IPS DF 6.9 (cell line): ENCODE data around the gene ELL.

Source experiments
- DNase-seq: peaks from one replicate; pipeline ENCODE4 v3.0.0-alpha.2; 2013; ENCODE audit warnings: low read depth, low spot score
- H3K27ac ChIP-seq: one replicate; pipeline ENCODE4 v1.5.1; 2013; ENCODE audit warnings: low read length, control low read depth
- H3K27me3 ChIP-seq: 2 replicates; pipeline ENCODE4 v1.6.1; 2013; ENCODE audit warnings: mild to moderate bottlenecking, low read length; ENCODE audit not compliant: control insufficient read depth, insufficient read depth
- H3K36me3 ChIP-seq: 2 replicates; pipeline ENCODE4 v1.6.1; 2013; ENCODE audit warnings: low read length; ENCODE audit not compliant: control insufficient read depth, insufficient read depth
- H3K4me1 ChIP-seq: 2 replicates; pipeline ENCODE4 v1.6.1; 2013; ENCODE audit warnings: low read length; ENCODE audit not compliant: control insufficient read depth, insufficient read depth
- H3K4me3 ChIP-seq: 2 replicates; pipeline ENCODE4 v1.5.1; 2013; ENCODE audit warnings: mild to moderate bottlenecking, low read length
- H3K9me3 ChIP-seq: 2 replicates; pipeline ENCODE4 v1.6.1; 2013; ENCODE audit warnings: low read length, inconsistent platforms; ENCODE audit not compliant: control insufficient read depth, insufficient read depth
- WGBS: extraction: QIAGEN DNeasy Blood & Tissue Kit; methylation state at CpG from one replicate; pipeline ENCODE4 v1.1.7; 2013; ENCODE audit warnings: mixed read lengths, missing lambda C conversion rate; ENCODE audit not compliant: insufficient read length, insufficient coverage; 5-methylcytosine and 5-hydroxymethylcytosine counted together

ELL gene

DNA sequence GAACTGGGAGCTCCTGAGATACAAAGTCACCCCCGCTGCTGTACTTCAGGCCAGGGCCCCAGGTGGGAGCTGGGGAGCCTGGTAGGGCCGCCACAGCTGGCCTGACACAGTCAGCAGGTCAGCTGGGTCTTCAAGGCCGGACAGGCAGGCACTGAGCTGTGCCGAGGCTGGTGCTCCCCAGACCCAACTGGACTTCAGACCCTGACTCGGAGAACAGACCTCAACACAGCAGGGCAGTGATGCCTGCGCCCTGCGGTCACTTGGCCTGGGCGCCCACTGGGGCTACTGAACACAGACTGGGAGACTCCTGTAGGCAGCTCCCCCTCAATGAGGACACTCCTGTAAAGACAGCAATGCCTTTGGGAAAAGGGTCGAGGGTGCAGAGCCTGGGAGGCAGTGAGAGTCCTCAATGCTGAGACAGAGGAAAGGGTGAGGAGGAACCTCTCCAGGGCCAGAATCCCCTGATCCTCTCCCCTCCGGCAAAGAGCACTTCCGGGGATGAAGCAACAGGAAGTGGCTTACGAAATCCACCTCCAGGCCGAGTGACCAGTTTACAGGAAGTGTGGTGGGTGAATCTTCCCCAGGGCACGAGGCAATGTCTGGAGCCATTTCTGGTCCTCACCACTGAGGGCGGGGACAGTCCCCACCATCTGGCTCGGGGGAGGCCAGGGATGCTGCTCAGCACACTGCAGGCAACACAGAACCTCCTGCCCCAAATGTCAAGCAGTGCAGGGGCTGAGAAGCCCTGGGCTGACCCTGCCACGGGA, 43.1 kb downstream of the ELL start:
- Histone ChIP-seq H3K27me3 (no peaks in the 10 kb centered on the region), H3K4me3 (no peak overlapping the region), H3K4me1 (no peaks in the 10 kb centered on the region), H3K36me3 (no peaks in the 10 kb centered on the region), H3K9me3 (no peaks in the 10 kb centered on the region), H3K27ac (no peak overlapping the region)
- no CpG with 5 or more reads among the region's 17 CpGs for WGBS
- DNase-seq: no peak

DNA sequence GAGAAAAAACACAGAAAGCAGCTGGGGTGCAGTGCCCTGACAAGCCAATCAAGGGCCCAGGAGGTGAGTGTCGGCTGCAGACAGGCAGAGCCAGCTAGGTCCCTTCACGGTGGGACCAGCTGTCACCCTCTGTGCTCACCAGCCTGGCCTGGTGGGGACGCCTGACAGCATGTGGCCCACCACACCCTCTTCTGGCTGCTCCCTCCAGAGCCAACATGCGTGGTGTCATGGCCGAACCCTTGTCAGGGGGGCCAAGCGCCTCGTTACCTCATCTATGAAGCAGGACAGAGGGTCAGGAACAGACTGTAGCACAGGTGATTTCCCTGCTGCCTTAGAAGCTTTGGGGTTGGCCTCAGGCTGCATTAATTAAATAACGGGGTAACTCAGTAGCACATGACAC, 43.9 kb downstream of the ELL start:
- no peak for DNase-seq
- WGBS: no CpG with 5 or more reads among the region's 8 CpGs
- H3K4me3 ChIP-seq: no peak overlapping the region
- no peaks in the 10 kb centered on the region for H3K4me1 ChIP-seq
- H3K27ac ChIP-seq: no peak overlapping the region
- no peaks in the 10 kb centered on the region for H3K9me3 ChIP-seq
- H3K27me3 ChIP-seq: no peaks in the 10 kb centered on the region
- no peaks in the 10 kb centered on the region for H3K36me3 ChIP-seq

DNA sequence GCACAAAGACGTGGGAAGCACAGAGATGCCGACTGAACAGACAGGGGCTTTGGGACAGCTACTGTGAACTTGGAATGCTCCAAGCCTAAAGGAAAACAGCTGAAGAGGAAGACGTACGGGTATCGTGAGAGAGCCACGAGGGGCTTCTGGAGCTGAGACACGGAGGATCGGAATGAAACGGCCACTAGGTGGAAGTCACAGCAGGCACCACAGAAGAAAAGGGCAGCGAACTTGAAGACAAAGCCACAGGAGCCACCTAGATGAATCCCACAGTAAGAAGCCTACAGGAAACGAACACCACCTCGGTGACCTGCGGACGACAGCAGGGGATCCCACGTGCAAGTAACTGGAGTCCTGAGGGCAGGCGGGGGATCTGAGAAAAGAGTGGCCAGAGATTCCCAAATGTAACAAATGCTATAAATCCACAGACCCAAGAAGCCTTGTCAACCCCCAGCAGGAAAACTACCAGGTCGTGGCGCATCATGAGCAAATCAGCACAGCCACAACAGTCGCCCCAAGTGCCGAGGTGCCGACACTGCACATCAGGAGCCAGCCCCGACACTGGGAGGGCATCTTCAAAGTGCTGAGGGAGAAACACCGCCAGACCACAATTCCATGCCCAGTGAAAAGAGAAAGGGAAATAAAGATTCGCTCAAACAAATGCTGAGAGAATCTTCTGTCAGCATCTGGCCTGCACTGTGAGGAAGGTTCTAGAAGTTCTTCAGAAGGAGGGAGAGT, 44.7 kb downstream of the ELL start:
- Histone ChIP-seq H3K27ac (no peak overlapping the region), H3K4me3 (no peak overlapping the region), H3K9me3 (no peaks in the 10 kb centered on the region), H3K27me3 (no peaks in the 10 kb centered on the region), H3K4me1 (no peaks in the 10 kb centered on the region), H3K36me3 (no peaks in the 10 kb centered on the region)
- no CpG with 5 or more reads among the region's 24 CpGs for WGBS
- DNase-seq: no peak

DNA sequence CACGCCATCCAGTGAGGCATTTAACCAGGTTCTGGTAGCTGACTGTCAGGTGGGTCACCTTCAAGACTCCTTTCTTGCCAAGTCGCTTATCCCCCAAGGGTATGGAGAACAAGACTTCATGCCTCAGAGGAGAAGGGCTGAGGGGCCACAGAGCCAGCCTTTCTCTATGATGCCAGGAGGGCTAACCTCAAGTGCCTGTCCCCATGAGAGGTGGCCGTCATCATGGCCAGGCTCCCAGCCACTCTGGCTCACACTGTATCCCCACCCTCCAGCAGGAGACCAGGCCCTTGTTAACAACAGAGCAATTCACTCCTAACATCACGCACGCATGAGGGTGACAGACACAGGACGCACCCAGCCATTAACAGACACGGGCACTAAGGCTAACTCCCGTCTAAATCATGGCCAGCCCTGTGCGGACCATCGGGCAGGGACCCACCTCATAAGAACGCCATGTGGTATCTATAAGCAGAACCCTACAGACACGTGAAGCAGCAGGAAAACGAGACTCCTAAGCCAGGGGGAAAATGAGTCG, 45.3 kb downstream of the ELL start:
- no peaks in the 10 kb centered on the region for H3K27me3 ChIP-seq
- no peak overlapping the region for H3K27ac ChIP-seq
- H3K36me3 ChIP-seq: no peaks in the 10 kb centered on the region
- no peak overlapping the region for H3K4me3 ChIP-seq
- H3K4me1 ChIP-seq: no peaks in the 10 kb centered on the region
- no CpG with 5 or more reads among the region's 14 CpGs for WGBS
- no peak for DNase-seq
- no peaks in the 10 kb centered on the region for H3K9me3 ChIP-seq

DNA sequence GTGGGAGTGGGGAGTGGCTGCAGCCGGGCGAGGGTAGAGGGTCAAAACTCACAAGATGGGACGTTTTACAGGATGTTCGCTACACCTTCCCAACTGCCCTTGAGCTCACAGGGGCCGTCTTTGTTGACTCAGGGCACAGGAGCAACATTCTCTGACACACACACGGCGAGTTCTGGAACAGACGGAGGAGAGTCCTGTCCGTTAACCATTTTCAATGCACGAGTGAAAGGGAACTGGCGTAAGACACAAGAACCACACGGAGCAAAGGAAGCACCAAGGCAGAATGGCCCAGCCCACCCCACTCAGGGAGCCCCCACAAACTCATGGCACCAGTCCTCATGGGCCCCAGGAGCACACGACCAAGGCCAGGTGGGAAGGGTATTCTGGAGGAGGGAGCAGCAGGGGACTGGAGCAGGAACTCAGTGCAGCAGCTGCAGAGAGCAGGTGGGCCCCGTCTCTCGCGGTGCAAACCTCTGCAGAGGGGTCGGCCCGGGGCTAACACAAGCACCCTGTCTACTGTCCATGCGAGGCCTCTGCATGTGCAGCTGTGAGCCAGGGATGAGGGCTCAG, 46.0 kb downstream of the ELL start:
- H3K27ac ChIP-seq: no peak overlapping the region
- H3K27me3 ChIP-seq: no peaks in the 10 kb centered on the region
- WGBS: no CpG with 5 or more reads among the region's 19 CpGs
- H3K36me3 ChIP-seq: no peaks in the 10 kb centered on the region
- H3K4me3 ChIP-seq: no peak overlapping the region
- DNase-seq: no peak
- no peaks in the 10 kb centered on the region for H3K9me3 ChIP-seq
- H3K4me1 ChIP-seq: no peaks in the 10 kb centered on the region

DNA sequence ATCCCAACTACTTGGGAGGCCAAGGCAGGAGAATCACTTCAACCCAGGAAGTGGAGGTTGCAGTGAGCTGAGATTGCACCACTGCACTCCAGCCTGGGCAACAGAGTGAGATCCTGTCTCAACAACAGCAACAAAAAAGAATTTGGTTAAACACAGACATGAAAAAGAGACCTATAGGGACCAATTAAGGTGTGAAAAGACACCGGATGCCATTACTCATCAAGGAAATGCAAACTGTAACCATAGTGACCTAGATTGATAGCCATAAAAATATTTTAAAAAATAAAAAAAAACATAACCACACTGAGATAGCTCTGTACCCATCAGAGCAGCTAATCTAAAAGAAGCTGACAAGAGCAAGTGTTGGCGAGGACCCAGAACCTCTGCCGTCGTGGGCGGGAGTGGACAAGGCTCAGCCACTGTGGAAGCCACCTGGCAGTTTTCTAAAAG, 46.8 kb downstream of the ELL start:
- WGBS: no CpG with 5 or more reads among the region's 5 CpGs
- no peak overlapping the region for H3K27ac ChIP-seq
- peaks cover 1% of the 10 kb centered on the region; the same call in 1 of the 2 replicates for H3K4me1 ChIP-seq

GRCh38 chr19:18474366-18474887, 47.4 kb downstream of the ELL start:
- H3K27me3 ChIP-seq: no peaks in the 10 kb centered on the region
- H3K9me3 ChIP-seq: no peaks in the 10 kb centered on the region
- WGBS: no CpG with 5 or more reads among the region's 13 CpGs
- no peak for DNase-seq
- no peak overlapping the region for H3K4me3 ChIP-seq
- H3K4me1 ChIP-seq: peaks cover 3% of the 10 kb centered on the region
- H3K27ac ChIP-seq: no peak overlapping the region
- no peaks in the 10 kb centered on the region for H3K36me3 ChIP-seq

More for the DNA sequence above, 46.8 kb downstream of the ELL start:
- no peak for DNase-seq
- no peaks in the 10 kb centered on the region for H3K9me3 ChIP-seq
- no peaks in the 10 kb centered on the region for H3K36me3 ChIP-seq
- no peaks in the 10 kb centered on the region for H3K27me3 ChIP-seq
- no peak overlapping the region for H3K4me3 ChIP-seq

DNA sequence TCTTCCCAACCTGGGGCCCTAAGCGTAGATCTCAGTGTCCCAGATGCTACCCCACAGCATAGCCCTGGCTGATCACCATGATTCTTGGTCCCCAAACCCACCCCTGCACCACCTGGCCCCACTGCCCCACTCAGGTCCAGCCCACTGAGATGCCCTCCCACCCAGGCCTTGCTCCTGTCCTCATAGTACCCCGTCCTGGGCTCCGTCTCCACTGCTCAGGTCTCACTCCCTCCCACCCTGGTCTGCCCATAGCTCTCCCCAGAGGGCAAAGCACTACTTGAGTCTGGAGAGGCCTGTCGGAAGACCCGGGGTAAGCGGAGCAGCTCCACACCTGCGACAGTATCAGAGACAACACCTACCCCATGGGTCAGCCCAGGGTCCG, 48.2 kb downstream of the ELL start:
- no peak overlapping the region for H3K27ac ChIP-seq
- WGBS: no CpG with 5 or more reads among the region's 8 CpGs
- H3K4me3 ChIP-seq: no peak overlapping the region
- H3K36me3 ChIP-seq: no peaks in the 10 kb centered on the region
- no peaks in the 10 kb centered on the region for H3K9me3 ChIP-seq
- no peak for DNase-seq
- H3K4me1 ChIP-seq: peaks cover 3% of the 10 kb centered on the region
- H3K27me3 ChIP-seq: no peaks in the 10 kb centered on the region

DNA sequence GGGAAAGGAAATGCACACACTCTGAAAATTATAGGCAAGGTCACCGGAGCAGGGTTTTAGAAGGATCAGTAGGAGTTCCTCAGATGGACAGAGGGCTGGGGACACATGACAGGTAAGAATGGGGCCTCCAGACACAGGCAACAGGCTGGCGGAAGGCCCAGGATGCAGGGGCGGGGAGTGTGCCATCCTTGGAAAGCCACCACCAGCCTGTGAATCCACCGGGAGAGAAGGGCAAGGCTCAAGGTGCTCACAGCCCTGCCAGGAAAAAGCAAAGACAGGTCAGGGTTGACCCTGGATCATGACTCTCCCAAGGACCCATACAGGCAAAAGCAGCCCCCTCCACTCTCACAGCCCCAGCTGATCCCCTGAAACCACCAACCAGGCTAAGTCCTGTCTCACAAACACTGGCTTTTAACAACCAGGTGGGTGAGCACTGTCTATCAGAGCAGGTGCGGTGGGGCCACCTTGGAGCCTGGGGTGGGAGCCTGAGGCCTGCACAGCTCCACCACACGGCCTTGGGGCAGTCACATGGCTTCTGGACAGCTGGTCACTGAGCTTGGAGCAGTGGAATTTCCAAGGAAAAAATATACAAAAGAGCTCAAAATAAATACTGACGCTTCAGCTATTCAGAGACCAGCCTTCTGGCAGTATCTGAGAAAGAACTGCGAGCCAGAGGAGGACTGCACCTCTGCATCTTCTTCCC, 48.7 kb downstream of the ELL start:
- Histone ChIP-seq H3K4me3 (no peak overlapping the region), H3K9me3 (no peaks in the 10 kb centered on the region), H3K27ac (no peak overlapping the region), H3K36me3 (no peaks in the 10 kb centered on the region), H3K4me1 (peaks cover 3% of the 10 kb centered on the region), H3K27me3 (no peaks in the 10 kb centered on the region)
- no CpG with 5 or more reads among the region's 8 CpGs for WGBS
- DNase-seq: no peak

GRCh38 chr19:18470787-18471186, 51.1 kb downstream of the ELL start:
- H3K27me3 ChIP-seq: no peaks in the 10 kb centered on the region
- no peak overlapping the region for H3K27ac ChIP-seq
- WGBS: no CpG with 5 or more reads among the region's 2 CpGs
- no peak for DNase-seq
- H3K36me3 ChIP-seq: no peaks in the 10 kb centered on the region
- H3K9me3 ChIP-seq: no peaks in the 10 kb centered on the region
- peaks cover 3% of the 10 kb centered on the region for H3K4me1 ChIP-seq
- H3K4me3 ChIP-seq: no peak overlapping the region
